ENCODE measurements around the gene ARMH3.
"Not testable (repeated sequence)": the region's sequence is repeated elsewhere in the genome, so short reads cannot be mapped to it uniquely, and the experiment has no call there.

Gene ARMH3

DNA sequence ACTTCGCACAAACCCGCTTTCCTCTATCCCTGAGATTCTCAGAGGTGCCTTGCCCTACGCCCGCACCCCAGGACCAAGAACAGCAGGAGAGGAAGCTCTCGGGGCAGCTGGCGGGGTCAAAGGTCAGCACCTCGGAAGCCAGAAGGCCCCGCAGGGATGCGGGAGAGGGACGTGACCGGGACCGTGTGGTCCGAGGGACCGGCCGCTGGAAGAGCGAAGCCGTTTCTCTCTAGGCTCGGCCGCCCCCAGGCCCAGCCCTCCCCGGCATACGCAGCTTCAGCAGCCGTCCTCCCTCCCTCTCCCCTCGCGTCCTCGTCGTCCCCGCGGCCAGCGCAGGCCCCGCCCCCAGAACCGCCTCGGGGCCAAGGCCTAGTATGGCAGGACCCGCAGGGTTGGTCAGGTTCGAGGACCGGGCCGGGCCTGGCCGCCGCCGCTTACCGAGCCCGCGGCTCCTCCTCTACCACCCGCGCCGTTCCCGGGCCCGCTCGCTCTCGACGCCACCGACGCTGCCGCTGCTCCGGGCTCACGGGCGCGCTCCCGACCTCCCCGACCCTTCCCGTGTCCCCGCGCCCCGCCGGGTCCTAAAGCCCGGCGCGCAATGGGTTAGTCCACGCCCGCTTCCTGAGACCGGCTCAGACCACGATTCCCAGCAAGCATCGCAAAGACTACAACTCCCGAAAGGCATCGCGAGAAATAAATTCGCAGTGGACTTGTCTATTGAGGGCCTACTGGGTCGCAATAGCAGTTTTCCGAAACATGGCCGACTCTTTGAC, at the start of gene ARMH3:
TSS of gene ARMH3 (minus strand) at position 527 of the 773 bp plus-strand sequence. CDS start 16,059 bp downstream, outside the sequence.
- DNase-seq = peak; percentile 94

- DNase-seq = no peak
Measured at GRCh38 chr10:102102421-102102820, 46.4 kb upstream of the ARMH3 start.

- DNase-seq = no peak
Measured at GRCh38 chr10:102101152-102101551, 45.2 kb upstream of the ARMH3 start.

DNA sequence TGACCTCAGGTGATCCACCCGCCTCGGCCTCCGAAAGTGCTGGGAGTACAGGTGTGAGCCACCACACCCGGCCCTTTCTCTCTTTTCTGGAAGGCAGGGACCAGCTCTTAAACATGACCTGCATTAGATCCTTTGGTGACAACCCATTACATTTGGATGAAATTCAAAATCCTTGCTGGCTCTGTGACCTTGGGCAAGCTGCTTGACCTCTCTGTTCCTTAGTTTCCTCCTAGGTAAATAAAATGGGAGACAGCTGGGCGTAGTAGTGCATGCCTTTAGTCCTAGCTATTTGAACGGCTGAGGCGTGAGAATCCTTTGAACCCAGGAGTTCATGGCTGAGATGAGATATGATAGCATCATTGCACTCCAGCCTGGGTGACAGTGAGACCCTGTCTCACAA, 40.5 kb upstream of the ARMH3 start:
- no peak for DNase-seq

GRCh38 chr10:102090772-102091171, 34.8 kb upstream of the ARMH3 start:
- DNase-seq = no peak

DNA sequence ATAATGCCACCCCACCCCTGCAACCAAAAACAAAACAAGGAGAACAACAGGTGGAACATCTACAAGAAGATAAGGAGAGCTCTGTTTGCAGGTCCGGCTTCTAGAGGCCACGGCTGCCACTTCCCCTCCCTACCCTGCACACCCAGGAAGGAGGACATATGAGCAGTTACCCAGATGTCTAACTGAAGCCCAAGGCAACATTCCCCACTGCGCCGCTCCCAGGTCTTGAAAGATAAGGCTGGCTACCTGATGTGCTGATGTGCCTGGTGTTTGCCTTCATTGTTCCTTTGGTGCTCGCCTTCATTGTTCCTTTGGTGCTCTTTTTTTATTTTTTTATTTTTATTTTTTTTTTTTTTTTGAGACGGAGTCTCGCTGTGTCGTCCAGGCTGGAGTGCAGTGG, 30.2 kb upstream of the ARMH3 start:
- DNase-seq = no peak

- DNase-seq = no peak
Measured at GRCh38 chr10:102085336-102085735, 29.4 kb upstream of the ARMH3 start.

DNA sequence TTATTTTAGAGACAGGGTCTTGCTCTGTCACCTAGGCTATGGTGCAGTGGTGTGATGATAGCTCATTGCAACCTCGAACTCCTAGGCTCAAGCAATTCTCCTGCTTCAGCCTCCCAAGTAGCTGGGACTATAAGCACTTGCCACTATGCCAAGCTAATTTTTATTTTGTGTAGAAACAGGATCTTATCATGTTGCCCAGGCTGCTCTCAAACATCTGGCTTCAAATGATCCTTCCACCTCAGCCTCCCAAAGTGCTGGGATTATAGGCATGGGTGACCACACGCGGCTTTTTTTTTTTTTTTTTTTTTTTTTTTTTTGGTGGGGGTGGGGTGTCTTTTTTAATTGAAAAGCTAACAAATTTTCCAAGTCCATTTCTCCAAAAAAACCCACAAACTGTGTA, 27.6 kb upstream of the ARMH3 start:
- no peak for DNase-seq

GRCh38 chr10:102072673-102073527, 16.9 kb upstream of the ARMH3 start:
- peak; percentile 84 for DNase-seq

GRCh38 chr10:102069071-102069470, 13.1 kb upstream of the ARMH3 start:
- DNase-seq = no peak

- no peak for DNase-seq
Measured at GRCh38 chr10:102068216-102068615, 12.2 kb upstream of the ARMH3 start.

GRCh38 chr10:102067091-102067916, 11.3 kb upstream of the ARMH3 start:
- DNase-seq = no peak

DNA sequence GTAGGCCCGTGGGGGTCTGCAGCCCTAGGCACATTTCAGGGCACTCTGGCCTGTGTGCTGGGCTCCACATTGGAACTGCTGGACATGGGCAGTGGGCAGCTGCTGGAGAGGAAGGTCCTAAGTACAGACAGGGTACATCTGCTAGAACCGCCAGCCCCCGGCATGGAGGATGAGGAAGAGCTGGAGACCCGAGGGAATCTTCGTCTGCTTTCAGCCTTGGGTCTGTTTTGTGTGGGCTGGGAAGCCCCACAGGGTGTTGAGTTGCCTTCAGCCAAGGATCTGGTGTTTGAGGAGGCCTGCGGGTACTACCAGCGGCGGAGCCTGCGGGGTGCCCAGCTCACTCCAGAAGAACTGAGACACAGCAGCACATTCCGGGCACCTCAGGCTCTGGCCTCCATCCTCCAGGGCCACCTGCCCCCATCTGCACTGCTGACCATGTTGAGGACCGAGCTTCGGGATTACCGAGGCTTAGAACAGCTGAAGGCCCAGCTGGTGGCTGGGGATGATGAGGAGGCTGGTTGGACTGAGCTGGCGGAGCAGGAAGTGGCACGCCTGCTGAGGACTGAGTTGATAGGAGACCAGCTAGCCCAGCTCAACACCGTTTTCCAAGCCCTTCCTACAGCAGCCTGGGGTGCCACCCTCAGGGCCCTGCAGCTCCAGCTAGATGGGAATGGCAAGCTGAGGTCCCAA, 10.6 kb upstream of the ARMH3 start:
- DNase-seq = no peak

- peak; percentile 3 for DNase-seq
Measured at GRCh38 chr10:102065561-102066398, 9.8 kb upstream of the ARMH3 start.

GRCh38 chr10:102064868-102065560, 9.0 kb upstream of the ARMH3 start, which contains the start of gene HPS6:
Gene HPS6 (plus strand): TSS chr10:102065349. CDS start chr10:102065475, 126 bp downstream.
- DNase-seq = peak; percentile 89

DNA sequence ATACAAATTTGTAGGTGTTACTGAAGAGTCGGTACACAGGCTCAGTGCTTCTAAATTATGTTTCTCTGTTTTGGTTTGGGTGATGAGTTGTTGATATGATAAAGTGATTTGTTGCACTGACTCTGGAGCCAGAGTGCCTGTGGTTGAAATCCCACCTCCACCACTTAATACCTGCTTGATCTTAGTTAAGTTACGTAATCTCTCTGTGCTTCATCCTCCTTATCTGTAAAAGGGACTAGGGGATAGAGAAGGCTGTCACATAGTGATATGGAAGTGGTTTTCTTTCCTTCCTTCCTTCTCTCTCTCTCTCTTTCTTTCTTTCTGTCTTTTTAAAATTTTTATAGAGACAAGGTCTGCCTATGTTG, 8.5 kb upstream of the ARMH3 start:
- DNase-seq = no peak

DNA sequence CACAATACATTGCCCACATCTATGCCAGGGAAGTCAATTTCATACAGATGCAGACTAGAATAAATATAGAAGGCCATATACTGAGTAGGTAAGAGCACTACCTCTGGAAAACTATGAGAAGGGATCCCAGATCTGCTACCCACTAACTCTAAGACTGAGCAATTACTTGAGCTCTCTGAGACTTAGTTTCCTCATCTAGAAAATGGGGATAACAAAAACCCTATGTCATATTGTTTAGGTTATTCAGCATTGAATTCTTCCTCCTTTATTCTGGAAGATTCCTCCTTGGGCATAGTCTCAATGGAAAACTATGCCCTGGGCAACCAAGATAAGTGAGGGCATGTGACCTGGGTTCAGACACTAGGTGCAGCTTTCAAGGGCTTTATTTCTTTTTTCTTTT, 4.0 kb upstream of the ARMH3 start:
- no peak for DNase-seq

GRCh38 chr10:102054881-102055646, 909 bp downstream of the ARMH3 start:
- DNase-seq = not testable (repeated sequence)

- no peak for DNase-seq
Measured at GRCh38 chr10:102046095-102046494, 9.9 kb downstream of the ARMH3 start.

GRCh38 chr10:102045292-102045691, 10.7 kb downstream of the ARMH3 start:
- DNase-seq = no peak
